WTC11 (cell line): ENCODE results near the gene TMPRSS11D. TPM values are rescaled to one million over a fixed set of nuclear protein-coding genes. Genes with fewer than 3 reads are reported as not detected.

Source experiments
- ATAC-seq: fragments of 200-7000 bp; cut with Tn5 transposase; 2 replicates; pipeline ENCODE4 v1.10.0; 2021; ENCODE audit warnings: mild to moderate bottlenecking, moderate library complexity
- CTCF ChIA-PET: fragments of 300-600 bp; sonication (Branson Sonifier 250); formaldehyde crosslinking; loops from one replicate; lab custom pipeline; 2021; ENCODE audit warnings: antibody characterized with exemption; lab: Charles Lee
- POLR2A ChIA-PET: fragments of 350-600 bp; sonication (Branson Sonifier 250); formaldehyde crosslinking; loops from one replicate; lab custom pipeline; 2021; ENCODE audit warnings: antibody characterized with exemption; lab: Charles Lee
- DNase-seq: peaks from one replicate; pipeline ENCODE4 v3.0.0; 2021; ENCODE audit warnings: low spot score
- H3K27ac Mint-ChIP-seq: 2 replicates; pipeline ENCODE4 v1.8.0; 2021; ENCODE audit warnings: mixed read lengths
- H3K27me3 Mint-ChIP-seq: 2 replicates; pipeline ENCODE4 v1.8.0; 2021; ENCODE audit warnings: low read depth, mild to moderate bottlenecking, moderate library complexity, mixed read lengths
- H3K36me3 Mint-ChIP-seq: 2 replicates; pipeline ENCODE4 v1.8.0; 2021; ENCODE audit warnings: mixed read lengths
- H3K4me1 Mint-ChIP-seq: 2 replicates; pipeline ENCODE4 v1.8.0; 2022; ENCODE audit warnings: mixed read lengths
- H3K4me3 Mint-ChIP-seq: 2 replicates; pipeline ENCODE4 v1.8.0; 2021; ENCODE audit warnings: mild to moderate bottlenecking, moderate library complexity, mixed read lengths
- H3K9me3 Mint-ChIP-seq: 2 replicates; pipeline ENCODE4 v1.8.0; 2021; ENCODE audit warnings: mixed read lengths
- ARID4B ChIP-seq: sonication (generic); formaldehyde crosslinking; IDR thresholded peaks from 2 replicates; pipeline ENCODE4 v1.8.0; 2023; ENCODE audit warnings: missing genetic modification reagents, mild to moderate bottlenecking, borderline replicate concordance
- ESRRA ChIP-seq: sonication (generic); formaldehyde crosslinking; IDR thresholded peaks from 2 replicates; pipeline ENCODE4 v1.8.1; 2022; ENCODE audit warnings: mild to moderate bottlenecking, missing genetic modification reagents, borderline replicate concordance
- FOXK1 ChIP-seq: sonication (generic); formaldehyde crosslinking; IDR thresholded peaks from 2 replicates; pipeline ENCODE4 v1.8.0; 2022; ENCODE audit warnings: mild to moderate bottlenecking, moderate library complexity, missing genetic modification reagents
- HMGXB4 ChIP-seq: sonication (generic); formaldehyde crosslinking; IDR thresholded peaks from 2 replicates; pipeline ENCODE4 v1.8.1; 2023; ENCODE audit warnings: mild to moderate bottlenecking, moderate library complexity, missing genetic modification reagents
- MLX ChIP-seq: sonication (generic); formaldehyde crosslinking; IDR thresholded peaks from 2 replicates; pipeline ENCODE4 v1.8.1; 2023; ENCODE audit warnings: mild to moderate bottlenecking, missing genetic modification reagents, moderate library complexity
- NFYB ChIP-seq: sonication (generic); formaldehyde crosslinking; conservative IDR thresholded peaks from 2 replicates; pipeline ENCODE4 v1.8.0; 2022; ENCODE audit warnings: low read depth, missing genetic modification reagents
- NR3C1 ChIP-seq: sonication (generic); formaldehyde crosslinking; conservative IDR thresholded peaks from 2 replicates; pipeline ENCODE4 v1.8.1; 2023; ENCODE audit warnings: low read depth, mild to moderate bottlenecking, missing genetic modification reagents
- SMAD3 ChIP-seq: sonication (generic); formaldehyde crosslinking; IDR thresholded peaks from 2 replicates; pipeline ENCODE4 v1.8.0; 2022; ENCODE audit warnings: missing genetic modification reagents, mild to moderate bottlenecking, borderline replicate concordance
- SOX15 ChIP-seq: fragments of 250-450 bp; sonication (Bioruptor Pico); IDR thresholded peaks from 2 replicates; pipeline ENCODE4 v1.9.0; 2021; ENCODE audit warnings: mild to moderate bottlenecking
- STAT6 ChIP-seq: sonication (generic); formaldehyde crosslinking; conservative IDR thresholded peaks from 2 replicates; pipeline ENCODE4 v1.8.1; 2023; ENCODE audit warnings: mild to moderate bottlenecking, low read depth, missing genetic modification reagents, moderate library complexity
- ZBTB21 ChIP-seq: sonication (generic); formaldehyde crosslinking; IDR thresholded peaks from 2 replicates; pipeline ENCODE4 v1.8.1; 2023; ENCODE audit warnings: mild to moderate bottlenecking, missing genetic modification reagents, borderline replicate concordance
- ZBTB43 ChIP-seq: sonication (generic); formaldehyde crosslinking; IDR thresholded peaks from 2 replicates; pipeline ENCODE4 v1.8.1; 2023; ENCODE audit warnings: mild to moderate bottlenecking, missing genetic modification reagents
- ZNF232 ChIP-seq: sonication (generic); formaldehyde crosslinking; IDR thresholded peaks from 2 replicates; pipeline ENCODE4 v1.8.0; 2022; ENCODE audit warnings: mild to moderate bottlenecking, missing genetic modification reagents
- ZSCAN18 ChIP-seq: fragments of 250-450 bp; sonication (Bioruptor Pico); IDR thresholded peaks from 2 replicates; pipeline ENCODE4 v2.1.2; 2022; ENCODE audit warnings: mild to moderate bottlenecking, moderate library complexity
- total RNA-seq: library from RNA; stranded (reverse); gene quantifications from 3 replicates; pipeline ENCODE4 v1.2.3, GENCODE V29; 2021

The TMPRSS11D gene
- total RNA-seq, 1 experiment from 2014 or later = not detected

- no peak for ATAC-seq
- H3K4me3 Mint-ChIP-seq = no peak overlapping the region
- ChIA-PET POLR2A (no interaction called here), CTCF (no interaction called here)
- TF ChIP-seq ZNF232 (CRISPR knock-in tag) (no peak), FOXK1 (CRISPR knock-in tag) (no peak), ZBTB43 (CRISPR knock-in tag) (no peak), SOX15 (CRISPR knock-in tag) (no peak)
- H3K27ac Mint-ChIP-seq = no peak overlapping the region
- H3K9me3 Mint-ChIP-seq = no peaks in the 10 kb centered on the region
- DNase-seq = no peak
- H3K4me1 Mint-ChIP-seq = peaks cover 5% of the 10 kb centered on the region; the same call in 1 of the 2 replicates
- no peaks in the 10 kb centered on the region for H3K27me3 Mint-ChIP-seq
- H3K36me3 Mint-ChIP-seq = no peaks in the 10 kb centered on the region
Observed at GRCh38 chr4:67779631-67780030, 104.2 kb downstream of the TMPRSS11D start.

GRCh38 chr4:67776746-67777145 is 107.1 kb downstream of the TMPRSS11D start:
- H3K9me3 Mint-ChIP-seq = no peaks in the 10 kb centered on the region
- H3K4me3 Mint-ChIP-seq = no peak overlapping the region
- no peak for DNase-seq
- ATAC-seq = peak; percentile 82
- TF ChIP-seq HMGXB4 (CRISPR knock-in tag) = no peak
- TF ChIP-seq ESRRA (CRISPR knock-in tag) = no peak
- TF ChIP-seq ZSCAN18 (CRISPR knock-in tag) = no peak
- no peak for TF ChIP-seq NFYB (CRISPR knock-in tag)
- no peak for TF ChIP-seq SMAD3 (CRISPR knock-in tag)
- no peak for TF ChIP-seq ZBTB21 (CRISPR knock-in tag)
- no peak for TF ChIP-seq ARID4B
- TF ChIP-seq NR3C1 = no peak
- TF ChIP-seq MLX (CRISPR knock-in tag) = no peak
- no peak for TF ChIP-seq STAT6 (CRISPR knock-in tag)
- H3K27ac Mint-ChIP-seq = no peak overlapping the region
- POLR2A ChIA-PET = no interaction called here
- H3K36me3 Mint-ChIP-seq = no peaks in the 10 kb centered on the region
- H3K4me1 Mint-ChIP-seq = peaks cover 5% of the 10 kb centered on the region; the same call in 1 of the 2 replicates
- CTCF ChIA-PET = interaction anchor here (2.0 kb wide), 1 partner anchor 30 kb away, joined by 7 read pairs; no protein-coding TSS in a partner anchor
- H3K27me3 Mint-ChIP-seq = no peaks in the 10 kb centered on the region
